ENCODE measurements around the gene ITGB6. TPM values are rescaled to one million over a fixed set of nuclear protein-coding genes. Genes with fewer than 3 reads are reported as not detected.

The ITGB6 gene
- total and polyA plus RNA-seq, 10 of the 15 experiments (the other 5 are each of a cell fraction or from before 2014, with no cell fraction given) = 0.04 TPM; not detected in 9

- intact Hi-C loops (cut with micrococcal nuclease; ENCODE audit: unreplicated experiment) = no loop called here
- SMC1A ChIA-PET (ENCODE audit: uncharacterized antibody, unreplicated experiment) = interaction anchor here (1.3 kb wide), 1 partner anchor 7 kb away, joined by 4 read pairs; no protein-coding TSS in a partner anchor
- Histone ChIP-seq H4K20me1 (ENCODE audit: control insufficient read depth, insufficient read depth) (no peaks in the 10 kb centered on the region), H3K27me3 (replicated peaks in 1 of 2; ENCODE audit: control insufficient read depth in 2 of 2, insufficient read depth in 2 of 2, low read length in 1 of 2) (no peaks in the 10 kb centered on the region; a peak in 2 of 4 replicates), H3K27ac (ENCODE audit: control insufficient read depth, insufficient read depth) (no peak overlapping the region), H3K4me3 (no peak overlapping the region), H3K4me1 (ENCODE audit: control insufficient read depth, insufficient read depth, low read length) (no peaks in the 10 kb centered on the region), H3K9me3 (replicated peaks; ENCODE audit: control insufficient read depth, insufficient read depth, low read length) (no peaks in the 10 kb centered on the region), H2AFZ (ENCODE audit: control insufficient read depth, low read depth, low read length) (no peak overlapping the region), H3K9ac (ENCODE audit: control insufficient read depth, insufficient read depth, low read length) (no peak overlapping the region), H3K36me3 (ENCODE audit: control insufficient read depth in 2 of 2, insufficient read depth in 2 of 2, low read length in 1 of 2) (no peaks in the 10 kb centered on the region), H3K4me2 (ENCODE audit: control insufficient read depth, insufficient read depth) (no peak overlapping the region), H3K79me2 (ENCODE audit: control insufficient read depth, insufficient read depth, low read length) (no peaks in the 10 kb centered on the region)
- FAIRE-seq (no peak), DNase-seq (ENCODE audit: low read depth, low spot score) (no peak), ATAC-seq (no peak)
- TF ChIP-seq CHD4 (IDR thresholded peaks at IDR 0.05) (no peak), NFXL1 (IDR thresholded peaks at IDR 0.05; ENCODE audit: borderline replicate concordance) (no peak), EED (IDR thresholded peaks at IDR 0.05; ENCODE audit: low read depth) (no peak), SPI1 (IDR thresholded peaks at IDR 0.05; ENCODE audit: borderline replicate concordance, insufficient read depth, low read depth, low read length) (no peak), BACH1 (IDR thresholded peaks at IDR 0.05; ENCODE audit: borderline replicate concordance) (no peak), HDGF (IDR thresholded peaks at IDR 0.05) (no peak), IRF5 (IDR thresholded peaks at IDR 0.05; ENCODE audit: borderline replicate concordance) (no peak), LARP7 (IDR thresholded peaks at IDR 0.05) (no peak), NFIC (IDR thresholded peaks at IDR 0.05; ENCODE audit: low read depth, low read length) (no peak), ZNF384 (IDR thresholded peaks at IDR 0.05; ENCODE audit: borderline replicate concordance, low read depth, low read length) (no peak), DPF2 (IDR thresholded peaks at IDR 0.05) (no peak), ZNF207 (IDR thresholded peaks at IDR 0.05; ENCODE audit: borderline replicate concordance) (no peak), STAT3 (IDR thresholded peaks at IDR 0.05; ENCODE audit: low read depth, low read length) (no peak), EZH2 (IDR thresholded peaks at IDR 0.05; ENCODE audit: borderline replicate concordance, control insufficient read depth, low read depth, low read length) (no peak), CEBPB (IDR thresholded peaks at IDR 0.05; ENCODE audit: borderline replicate concordance in 1 of 2, low read depth in 2 of 2, low read length in 2 of 2) (no peak), BRCA1 (IDR thresholded peaks at IDR 0.05; ENCODE audit: low read depth, low read length) (no peak), PAX8 (IDR thresholded peaks at IDR 0.05) (no peak), GABPA (IDR thresholded peaks at IDR 0.05; ENCODE audit: low read depth) (no peak)
- TF ChIP-seq, protein P1, sequence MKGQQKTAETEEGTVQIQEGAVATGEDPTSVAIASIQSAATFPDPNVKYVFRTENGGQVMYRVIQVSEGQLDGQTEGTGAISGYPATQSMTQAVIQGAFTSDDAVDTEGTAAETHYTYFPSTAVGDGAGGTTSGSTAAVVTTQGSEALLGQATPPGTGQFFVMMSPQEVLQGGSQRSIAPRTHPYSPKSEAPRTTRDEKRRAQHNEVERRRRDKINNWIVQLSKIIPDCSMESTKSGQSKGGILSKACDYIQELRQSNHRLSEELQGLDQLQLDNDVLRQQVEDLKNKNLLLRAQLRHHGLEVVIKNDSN (IDR thresholded peaks at IDR 0.05; ENCODE audit: borderline replicate concordance, extremely low read length, insufficient read depth, low read depth, low read length) = no peak
- 57% methylated on average over 6 of the region's 6 CpGs for WGBS (ENCODE audit: insufficient coverage, insufficient replicate concordance, low lambda C conversion rate, missing lambda C conversion rate)
- POLR2A ChIA-PET = no interaction called here
- in situ Hi-C loops (cut with MboI) = no loop called here
- BruUV-seq (replicated peaks) = no TSS peak
- CTCF ChIA-PET = interaction anchor here (1.6 to 1.8 kb wide), 2 partner anchors 23 to 138 kb away, joined by 4 to 7 read pairs; no protein-coding TSS in a partner anchor
- RAD21 ChIA-PET (ENCODE audit: unreplicated experiment) = no interaction called here
Measured at GRCh38 chr2:160247296-160248035, 47.4 kb upstream of the ITGB6 start.

Data from GM12878 (cell line).